Measurements from ENCODE around the gene TNP2.
"Not testable (repeated sequence)": the region's sequence is repeated elsewhere in the genome, so short reads cannot be mapped to it uniquely, and the experiment has no call there.

TNP2 gene

DNA sequence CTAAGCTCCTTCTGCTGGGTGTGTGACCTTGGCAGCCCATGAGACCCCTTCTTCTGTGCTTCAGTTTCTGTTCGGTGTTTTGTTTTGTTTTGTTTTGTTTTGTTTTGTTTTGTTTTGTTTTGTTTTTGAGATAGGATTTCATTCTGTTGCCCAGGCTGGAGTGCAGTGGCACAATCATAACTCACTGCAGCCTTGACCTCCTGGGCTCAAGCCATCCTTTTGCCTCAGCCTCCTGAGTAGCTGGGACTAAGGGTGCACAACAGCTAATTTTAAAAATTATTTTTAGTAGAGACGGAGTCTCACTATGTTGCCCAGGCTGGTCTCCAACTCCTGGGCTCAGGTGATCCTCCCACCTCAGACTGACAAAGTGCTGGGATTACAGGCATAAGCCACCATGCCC is 48.6 kb downstream of the TNP2 start:
- DNase-seq (ENCODE audit: low read depth in 2 of 2), result not testable (repeated sequence)

DNA sequence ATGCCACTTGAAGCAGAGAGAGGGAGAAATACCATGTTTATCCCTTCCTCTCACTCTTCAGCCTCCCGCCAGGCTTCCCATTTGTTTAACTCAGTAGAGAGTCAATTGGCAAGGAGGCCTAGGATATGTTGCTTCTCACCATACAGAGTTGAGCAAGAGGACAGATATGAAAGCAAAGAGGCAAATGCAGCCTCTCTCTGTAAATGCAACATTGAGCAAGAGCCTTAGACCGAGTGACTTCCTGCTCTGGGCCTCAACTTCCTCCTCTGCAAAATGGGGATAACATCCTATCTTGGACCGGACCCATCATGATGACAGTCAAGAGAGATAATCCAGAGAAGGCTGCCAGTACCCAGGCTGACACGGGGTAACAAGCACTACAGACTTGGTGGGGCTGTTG is 49.9 kb downstream of the TNP2 start:
- no peak for DNase-seq (ENCODE audit: low read depth in 2 of 2)

DNA sequence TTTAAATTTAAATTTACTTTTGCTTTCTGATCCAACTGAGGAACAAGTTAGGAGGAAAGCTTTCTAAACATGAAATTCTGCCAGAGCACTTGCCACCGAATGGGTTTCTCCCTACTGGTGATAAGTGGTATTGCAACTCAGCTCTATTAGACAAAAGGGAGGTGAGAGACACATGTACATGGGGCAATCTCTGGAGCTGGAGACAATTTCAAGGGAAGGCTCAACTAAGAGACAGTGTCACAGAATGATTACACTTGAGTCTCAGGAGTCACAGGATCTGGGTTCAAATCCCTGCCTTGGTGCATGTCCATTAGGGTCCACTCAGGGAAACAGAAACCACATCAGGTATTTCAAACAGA is 50.5 kb downstream of the TNP2 start:
- no peak for DNase-seq (ENCODE audit: low read depth in 2 of 2)
